ENCODE results near the gene NOB1. TPM values are rescaled to one million over a fixed set of nuclear protein-coding genes. Genes with fewer than 3 reads are reported as not detected.

NOB1 gene
- total RNA-seq, 1 experiment from 2014 or later = 172 TPM

GRCh38 chr16:69712914-69713581, 41.7 kb downstream of the NOB1 start:
- CTCF ChIA-PET = no interaction called here
- no peak overlapping the region for H3K9ac ChIP-seq (ENCODE audit: low read length)
- no peaks in the 10 kb centered on the region for H3K27me3 ChIP-seq (ENCODE audit: insufficient read depth, low read length)
- peak overlapping the region; percentile 60 for H3K27ac ChIP-seq (ENCODE audit: low read depth, low read length)
- H3K9me2 ChIP-seq (ENCODE audit: insufficient read depth) = no peaks in the 10 kb centered on the region
- H4K20me1 ChIP-seq (ENCODE audit: insufficient read depth) = no peaks in the 10 kb centered on the region
- peaks cover 31 to 45% of the 10 kb centered on the region in 2 experiments; a peak in 3 of 4 replicates for H3K36me3 ChIP-seq (ENCODE audit: control insufficient read depth in 1 of 2, insufficient read depth in 2 of 2, low read length in 2 of 2)
- no peak overlapping the region for H3K4me3 ChIP-seq (replicated peaks in 1 of 2; ENCODE audit: low read depth in 1 of 2, low read length in 2 of 2)
- no peaks in the 10 kb centered on the region for H3K9me3 ChIP-seq (ENCODE audit: control insufficient read depth in 1 of 2, insufficient read depth in 1 of 2, low read depth in 1 of 2, low read length in 2 of 2)
- RAD21 ChIA-PET (ENCODE audit: low non-redundant PET in 1 of 2, low total read pairs in 2 of 2, uncharacterized antibody in 2 of 2, unreplicated experiment in 2 of 2) = no interaction called here
- no peak overlapping the region for H2AFZ ChIP-seq (ENCODE audit: low read depth, low read length, poor library complexity, severe bottlenecking)
- TF ChIP-seq JUND (IDR thresholded peaks at IDR 0.05) (no peak), CTCF (IDR thresholded peaks at IDR 0.05 in 2 of 3, conservative IDR thresholded peaks at IDR 0.05 in 1 of 3; ENCODE audit: borderline replicate concordance in 1 of 3, insufficient read depth in 1 of 3, low read depth in 2 of 3, low read length in 2 of 3) (peak in 1 of 3 experiments; percentile 31; a peak in 2 of 6 replicates), ZFX (IDR thresholded peaks at IDR 0.05) (no peak), CEBPB (IDR thresholded peaks at IDR 0.05; ENCODE audit: low read depth) (no peak), POLR2AphosphoS5 (IDR thresholded peaks at IDR 0.05; ENCODE audit: low read depth, low read length) (peak; percentile 12; the same call in 1 of the 2 replicates), YY1 (IDR thresholded peaks at IDR 0.05; ENCODE audit: extremely low read depth, insufficient replicate concordance, low read depth, low read length) (no peak), SIN3A (IDR thresholded peaks at IDR 0.05; ENCODE audit: low read depth) (no peak)
- peaks cover 37 to 43% of the 10 kb centered on the region in 2 experiments for H3K4me1 ChIP-seq (ENCODE audit: control insufficient read depth in 1 of 2, insufficient read depth in 2 of 2, low read length in 2 of 2)
- BruUV-seq (replicated peaks) = no TSS peak
- intact Hi-C loops (cut with micrococcal nuclease) = no loop called here
- H3K4me2 ChIP-seq (ENCODE audit: low read length) = no peak overlapping the region
- peaks cover 19% of the 10 kb centered on the region for H3K79me2 ChIP-seq (ENCODE audit: insufficient read depth, low read length)
- POLR2A ChIA-PET = interaction anchor here (1.0 to 2.0 kb wide), 2 partner anchors 9 to 12 kb away, joined by 3 to 6 read pairs; no protein-coding TSS in a partner anchor
- DNase-seq (ENCODE audit: low read depth, low spot score) (no peak), ATAC-seq (peak; percentile 27; the same call in 1 of the 2 replicates)
